ENCODE data around the gene IGF1R.

The IGF1R gene

GRCh38 chr15:98931004-98931403, 282.7 kb downstream of the IGF1R start:
- TF ChIP-seq CTCF (conservative IDR thresholded peaks at IDR 0.05): no peak
- no peak for TF ChIP-seq ZFX (IDR thresholded peaks at IDR 0.05)
- H3K27ac ChIP-seq: no peak overlapping the region

GRCh38 chr15:98933406-98933805, 285.1 kb downstream of the IGF1R start:
- H3K27ac ChIP-seq: no peak overlapping the region
- TF ChIP-seq ZFX (IDR thresholded peaks at IDR 0.05): no peak
- no peak for TF ChIP-seq CTCF (conservative IDR thresholded peaks at IDR 0.05)

- no peak for TF ChIP-seq CTCF (conservative IDR thresholded peaks at IDR 0.05)
- TF ChIP-seq ZFX (IDR thresholded peaks at IDR 0.05): no peak
- no peak overlapping the region for H3K27ac ChIP-seq
These were observed 287.4 kb downstream of the IGF1R start for GRCh38 chr15:98935736-98936135.

GRCh38 chr15:98937413-98938104, 289.2 kb downstream of the IGF1R start:
- TF ChIP-seq CTCF (conservative IDR thresholded peaks at IDR 0.05) (no peak), ZFX (IDR thresholded peaks at IDR 0.05) (no peak)
- no peak overlapping the region for H3K27ac ChIP-seq

- TF ChIP-seq ZFX (IDR thresholded peaks at IDR 0.05) (no peak), CTCF (conservative IDR thresholded peaks at IDR 0.05) (no peak)
- no peak overlapping the region for H3K27ac ChIP-seq
These were observed 289.7 kb downstream of the IGF1R start for GRCh38 chr15:98938105-98938417.

GRCh38 chr15:98938799-98939198, 290.5 kb downstream of the IGF1R start:
- H3K27ac ChIP-seq: no peak overlapping the region

More at GRCh38 chr15:98938799-98939198, 290.5 kb downstream of the IGF1R start:
- TF ChIP-seq CTCF (conservative IDR thresholded peaks at IDR 0.05): no peak
- TF ChIP-seq ZFX (IDR thresholded peaks at IDR 0.05): no peak
